GM19035 (cell line): ENCODE results near the gene FUT3.
"Not testable (repeated sequence)": the region's sequence is repeated elsewhere in the genome, so short reads cannot be mapped to it uniquely, and the experiment has no call there.

ENCODE experiments used
- ATAC-seq: cut with Tn5 transposase; IDR thresholded peaks from one replicate; pipeline ENCODE4 v1.9.1; 2021; ENCODE audit not compliant: unreplicated experiment

Gene FUT3

GRCh38 chr19:5851302-5851701 is at the start of gene FUT3:
Gene FUT3 (minus strand): TSS chr19:5851449.
- no peak for ATAC-seq

- no peak for ATAC-seq
These were observed 49.7 kb upstream of the FUT3 start for GRCh38 chr19:5900976-5901375.

GRCh38 chr19:5899728-5900526 is 48.7 kb upstream of the FUT3 start:
- no peak for ATAC-seq

GRCh38 chr19:5897189-5897969 is 46.1 kb upstream of the FUT3 start:
- ATAC-seq: no peak

GRCh38 chr19:5896365-5897076 is 45.3 kb upstream of the FUT3 start:
- no peak for ATAC-seq

GRCh38 chr19:5895890-5896289 is 44.6 kb upstream of the FUT3 start:
- ATAC-seq: no peak

- ATAC-seq: no peak
These were observed 44.2 kb upstream of the FUT3 start for GRCh38 chr19:5895409-5895808.

- no peak for ATAC-seq
These were observed 43.6 kb upstream of the FUT3 start for GRCh38 chr19:5894704-5895349.

- ATAC-seq: no peak
These were observed 42.9 kb upstream of the FUT3 start for GRCh38 chr19:5893907-5894703.

- ATAC-seq: no peak
These were observed 42.2 kb upstream of the FUT3 start for GRCh38 chr19:5893296-5893903.

GRCh38 chr19:5892772-5893275 is 41.6 kb upstream of the FUT3 start:
- ATAC-seq: no peak

GRCh38 chr19:5891938-5892771 is 40.9 kb upstream of the FUT3 start:
- ATAC-seq: no peak

- no peak for ATAC-seq
These were observed 40.3 kb upstream of the FUT3 start for GRCh38 chr19:5891572-5891937.

- no peak for ATAC-seq
These were observed 38.9 kb upstream of the FUT3 start for GRCh38 chr19:5890099-5890498.

GRCh38 chr19:5889288-5889971 is 38.2 kb upstream of the FUT3 start:
- ATAC-seq: no peak

GRCh38 chr19:5884065-5884811 is 33.0 kb upstream of the FUT3 start:
- ATAC-seq: not testable (repeated sequence)

- not testable (repeated sequence) for ATAC-seq
These were observed 32.1 kb upstream of the FUT3 start for GRCh38 chr19:5883157-5883873.
